ENCODE results near the gene PTGS1.
"Not testable (repeated sequence)": the region's sequence is repeated elsewhere in the genome, so short reads cannot be mapped to it uniquely, and the experiment has no call there.

The PTGS1 gene

GRCh38 chr9:122347348-122348287 lies 23.2 kb upstream of the PTGS1 start:
- DNase-seq (ENCODE audit: low spot score), result peak; percentile 61

- no peak for DNase-seq (ENCODE audit: low spot score)
Measured at GRCh38 chr9:122348288-122348777, 22.5 kb upstream of the PTGS1 start.

- no peak for DNase-seq (ENCODE audit: low spot score)
Measured at GRCh38 chr9:122348791-122349190, 22.0 kb upstream of the PTGS1 start.

GRCh38 chr9:122349201-122349600 lies 21.6 kb upstream of the PTGS1 start:
- no peak for DNase-seq (ENCODE audit: low spot score)

- peak; percentile 84 for DNase-seq (ENCODE audit: low spot score)
Measured at GRCh38 chr9:122350577-122351355, 20.1 kb upstream of the PTGS1 start.

GRCh38 chr9:122354536-122355199 lies 16.2 kb upstream of the PTGS1 start:
- no peak for DNase-seq (ENCODE audit: low spot score)

- no peak for DNase-seq (ENCODE audit: low spot score)
Measured at GRCh38 chr9:122355336-122355875, 15.4 kb upstream of the PTGS1 start.

- no peak for DNase-seq (ENCODE audit: low spot score)
Measured at GRCh38 chr9:122356627-122357026, 14.2 kb upstream of the PTGS1 start.

GRCh38 chr9:122360891-122361290 lies 9.9 kb upstream of the PTGS1 start:
- no peak for DNase-seq (ENCODE audit: low spot score)

GRCh38 chr9:122363131-122363530 lies 7.7 kb upstream of the PTGS1 start:
- not testable (repeated sequence) for DNase-seq (ENCODE audit: low spot score)

GRCh38 chr9:122364117-122364782 lies 6.6 kb upstream of the PTGS1 start:
- DNase-seq (ENCODE audit: low spot score), result no peak

- no peak for DNase-seq (ENCODE audit: low spot score)
Measured at GRCh38 chr9:122364783-122365150, 6.1 kb upstream of the PTGS1 start.

- DNase-seq (ENCODE audit: low spot score), result no peak
Measured at GRCh38 chr9:122366074-122366660, 4.7 kb upstream of the PTGS1 start.

- DNase-seq (ENCODE audit: low spot score), result no peak
Measured at GRCh38 chr9:122367065-122367464, 3.8 kb upstream of the PTGS1 start.

GRCh38 chr9:122367774-122368460 lies 2.9 kb upstream of the PTGS1 start:
- DNase-seq (ENCODE audit: low spot score), result no peak

- DNase-seq (ENCODE audit: low spot score), result no peak
Measured at GRCh38 chr9:122368642-122369041, 2.2 kb upstream of the PTGS1 start.

GRCh38 chr9:122370303-122370702 lies 521 bp upstream of the PTGS1 start:
- no peak for DNase-seq (ENCODE audit: low spot score)

GRCh38 chr9:122371846-122372245 lies 1.0 kb downstream of the PTGS1 start:
- no peak for DNase-seq (ENCODE audit: low spot score)

GRCh38 chr9:122372856-122373845 lies 2.3 kb downstream of the PTGS1 start:
- no peak for DNase-seq (ENCODE audit: low spot score)
